ENCODE data around the gene ESR2.

DNA sequence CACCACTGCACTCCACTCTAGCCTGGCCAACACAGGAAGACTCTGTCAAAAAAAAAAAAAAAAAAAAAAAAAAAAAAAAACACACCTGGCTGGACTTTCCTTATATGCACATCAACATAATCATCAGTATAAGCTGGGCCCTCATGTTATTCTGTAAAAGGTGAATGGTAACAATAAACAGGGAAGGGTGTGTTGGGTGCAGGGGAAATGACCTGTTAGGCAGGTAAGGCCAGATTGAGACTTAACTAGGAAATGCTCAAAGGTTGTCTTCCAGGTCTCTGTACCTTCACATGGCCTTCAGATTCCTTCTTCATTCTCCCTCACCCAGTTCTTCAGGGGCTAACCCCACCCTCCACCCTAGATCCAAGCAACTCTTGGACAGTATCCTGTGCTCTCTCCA is 47.5 kb downstream of the ESR2 start:
- TF ChIP-seq, protein P1, sequence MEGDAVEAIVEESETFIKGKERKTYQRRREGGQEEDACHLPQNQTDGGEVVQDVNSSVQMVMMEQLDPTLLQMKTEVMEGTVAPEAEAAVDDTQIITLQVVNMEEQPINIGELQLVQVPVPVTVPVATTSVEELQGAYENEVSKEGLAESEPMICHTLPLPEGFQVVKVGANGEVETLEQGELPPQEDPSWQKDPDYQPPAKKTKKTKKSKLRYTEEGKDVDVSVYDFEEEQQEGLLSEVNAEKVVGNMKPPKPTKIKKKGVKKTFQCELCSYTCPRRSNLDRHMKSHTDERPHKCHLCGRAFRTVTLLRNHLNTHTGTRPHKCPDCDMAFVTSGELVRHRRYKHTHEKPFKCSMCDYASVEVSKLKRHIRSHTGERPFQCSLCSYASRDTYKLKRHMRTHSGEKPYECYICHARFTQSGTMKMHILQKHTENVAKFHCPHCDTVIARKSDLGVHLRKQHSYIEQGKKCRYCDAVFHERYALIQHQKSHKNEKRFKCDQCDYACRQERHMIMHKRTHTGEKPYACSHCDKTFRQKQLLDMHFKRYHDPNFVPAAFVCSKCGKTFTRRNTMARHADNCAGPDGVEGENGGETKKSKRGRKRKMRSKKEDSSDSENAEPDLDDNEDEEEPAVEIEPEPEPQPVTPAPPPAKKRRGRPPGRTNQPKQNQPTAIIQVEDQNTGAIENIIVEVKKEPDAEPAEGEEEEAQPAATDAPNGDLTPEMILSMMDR (conservative IDR thresholded peaks at IDR 0.05 in 1 of 2, IDR thresholded peaks at IDR 0.05 in 1 of 2; ENCODE audit: extremely low read depth in 1 of 2, insufficient read depth in 1 of 2, low read depth in 1 of 2, low read length in 2 of 2) = no peak
- no peak for TF ChIP-seq EZH2 (IDR thresholded peaks at IDR 0.05; ENCODE audit: borderline replicate concordance, low read length)

Data from mammary epithelial cell (primary cell).